Right forelimb (tissue), 1 donor: Measurements from ENCODE around the gene RANBP3.

Experiments
- DNase-seq: peaks from one replicate; pipeline ENCODE4 v3.0.0-alpha.2; 2018

Gene RANBP3

GRCh38 chr19:5985098-5985783 is 7.3 kb upstream of the RANBP3 start:
- no peak for DNase-seq

GRCh38 chr19:5984600-5984999 is 6.7 kb upstream of the RANBP3 start:
- DNase-seq = no peak

- no peak for DNase-seq
Observed at GRCh38 chr19:5983367-5983955, 5.5 kb upstream of the RANBP3 start.

- no peak for DNase-seq
Observed at GRCh38 chr19:5978606-5979552, 939 bp upstream of the RANBP3 start.

GRCh38 chr19:5977222-5977784 is 637 bp downstream of the RANBP3 start:
- DNase-seq = no peak

- DNase-seq = no peak
Observed at GRCh38 chr19:5976768-5977167, 1.2 kb downstream of the RANBP3 start.

- no peak for DNase-seq
Observed at GRCh38 chr19:5975388-5975728, 2.6 kb downstream of the RANBP3 start.

GRCh38 chr19:5974721-5975387 is 3.1 kb downstream of the RANBP3 start:
- no peak for DNase-seq

- no peak for DNase-seq
Observed at GRCh38 chr19:5973867-5974635, 3.9 kb downstream of the RANBP3 start.

GRCh38 chr19:5973376-5973775 is 4.6 kb downstream of the RANBP3 start:
- DNase-seq = no peak

- DNase-seq = no peak
Observed at GRCh38 chr19:5972355-5972731, 5.6 kb downstream of the RANBP3 start.

- no peak for DNase-seq
Observed at GRCh38 chr19:5971714-5972354, 6.1 kb downstream of the RANBP3 start.

GRCh38 chr19:5969476-5969875 is 8.5 kb downstream of the RANBP3 start:
- no peak for DNase-seq

GRCh38 chr19:5968431-5969373 is 9.2 kb downstream of the RANBP3 start:
- no peak for DNase-seq

GRCh38 chr19:5967994-5968430 is 9.9 kb downstream of the RANBP3 start:
- no peak for DNase-seq

- no peak for DNase-seq
Observed at GRCh38 chr19:5967571-5967970, 10.4 kb downstream of the RANBP3 start.

- no peak for DNase-seq
Observed at GRCh38 chr19:5966941-5967340, 11.0 kb downstream of the RANBP3 start.

GRCh38 chr19:5966215-5966614 is 11.7 kb downstream of the RANBP3 start:
- DNase-seq = no peak

GRCh38 chr19:5964816-5965565 is 12.9 kb downstream of the RANBP3 start:
- DNase-seq = no peak

- no peak for DNase-seq
Observed at GRCh38 chr19:5963855-5964254, 14.1 kb downstream of the RANBP3 start.
